Activated B cell treated with CpG ODN at 0.5 μM for 24 hours (primary cell): ENCODE results near the gene MED16. TPM values are rescaled to one million over a fixed set of nuclear protein-coding genes. Genes with fewer than 3 reads are reported as not detected.
A peak's percentile ranks its signal among the peaks of the same experiment; 100 is the strongest.

Experiments
- ATAC-seq: fragments of 200-7000 bp; cut with Tn5 transposase; one replicate; pipeline ENCODE4 v1.10.0; 2021; ENCODE audit warnings: low read depth, mild to moderate bottlenecking, moderate library complexity
- CTCF ChIA-PET: fragments of 350-600 bp; sonication (Branson Sonifier 250); formaldehyde crosslinking; loops from one replicate; lab custom pipeline; 2021; ENCODE audit warnings: antibody characterized with exemption; lab: Charles Lee
- POLR2A ChIA-PET: fragments of 350-600 bp; sonication (Branson Sonifier 250); formaldehyde crosslinking; loops from one replicate; lab custom pipeline; 2021; ENCODE audit warnings: antibody characterized with exemption; lab: Charles Lee
- DNase-seq: peaks from one replicate; pipeline ENCODE4 v3.0.0; 2022
- H3K27ac Mint-ChIP-seq: one replicate; pipeline ENCODE4 v1.8.0; 2020; ENCODE audit warnings: mixed read lengths
- H3K27me3 Mint-ChIP-seq: one replicate; pipeline ENCODE4 v1.8.0; 2021; ENCODE audit warnings: mixed read lengths
- H3K36me3 Mint-ChIP-seq: one replicate; pipeline ENCODE4 v1.8.0; 2021; ENCODE audit warnings: low read depth, mixed read lengths
- H3K4me1 Mint-ChIP-seq: one replicate; pipeline ENCODE4 v1.8.0; 2021; ENCODE audit warnings: mixed read lengths
- H3K4me3 Mint-ChIP-seq: one replicate; pipeline ENCODE4 v1.8.0; 2020; ENCODE audit warnings: mild to moderate bottlenecking, mixed read lengths
- H3K9me3 Mint-ChIP-seq: one replicate; pipeline ENCODE4 v1.8.0; 2020; ENCODE audit warnings: mixed read lengths
- intact Hi-C: fragments of 100-400 bp; cut with micrococcal nuclease; formaldehyde crosslinking; loops from one replicate; pipeline ENCODE4 v1.15.1; 2024
- total RNA-seq: library from RNA; stranded (reverse); gene quantifications from 2 replicates; pipeline ENCODE4 v1.2.3, GENCODE V29; 2022
- TF ChIP-seq, protein P1 (sequence below): fragments of 200-600 bp; IDR thresholded peaks from one replicate; pipeline ENCODE4 v1.8.0; 2022; ENCODE audit warnings: antibody characterized with exemption, mild to moderate bottlenecking

The MED16 gene
- total RNA-seq, 1 donor from 2014 or later, result 79.3 TPM

DNA sequence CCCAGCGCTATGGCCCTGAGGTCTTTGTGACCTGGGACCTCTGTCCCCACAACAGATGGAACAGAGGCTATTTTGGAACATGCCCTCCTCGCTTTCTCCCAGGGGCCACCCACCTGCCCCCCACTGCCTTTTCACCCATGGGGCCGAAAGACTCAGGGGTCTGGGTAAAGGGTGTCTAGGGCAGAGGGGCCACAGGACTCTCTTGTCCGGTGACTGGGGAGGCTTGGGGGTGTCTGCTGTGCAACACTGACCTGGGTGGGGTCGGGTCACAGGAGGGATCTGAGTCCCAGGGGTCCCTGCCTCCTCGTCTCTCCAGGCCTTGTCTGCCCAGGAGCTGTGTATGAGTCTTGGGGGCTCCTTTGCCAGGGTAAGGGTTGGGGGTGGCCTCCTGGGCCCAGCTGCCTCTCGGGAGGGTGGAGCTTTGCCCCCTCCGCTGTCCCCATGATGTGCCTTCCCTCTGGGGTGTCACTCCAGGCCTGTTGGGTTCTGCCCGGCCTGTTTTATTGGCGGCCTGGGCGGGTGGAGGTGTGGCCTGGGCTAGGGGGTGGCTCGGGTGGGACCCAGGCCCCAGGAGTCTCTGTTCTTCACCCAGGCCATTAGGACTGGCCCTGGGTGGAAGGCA lies 34.9 kb upstream of the MED16 start:
- intact Hi-C loops, result loop anchor here (10.0 kb wide), 1 partner anchor 177 kb away; the partner anchor contains the start of gene GPX4
- DNase-seq (no peak), ATAC-seq (no peak)
- H3K9me3 Mint-ChIP-seq, result no peaks in the 10 kb centered on the region
- no peak overlapping the region for H3K4me3 Mint-ChIP-seq
- no peaks in the 10 kb centered on the region for H3K27me3 Mint-ChIP-seq
- TF ChIP-seq, protein P1, sequence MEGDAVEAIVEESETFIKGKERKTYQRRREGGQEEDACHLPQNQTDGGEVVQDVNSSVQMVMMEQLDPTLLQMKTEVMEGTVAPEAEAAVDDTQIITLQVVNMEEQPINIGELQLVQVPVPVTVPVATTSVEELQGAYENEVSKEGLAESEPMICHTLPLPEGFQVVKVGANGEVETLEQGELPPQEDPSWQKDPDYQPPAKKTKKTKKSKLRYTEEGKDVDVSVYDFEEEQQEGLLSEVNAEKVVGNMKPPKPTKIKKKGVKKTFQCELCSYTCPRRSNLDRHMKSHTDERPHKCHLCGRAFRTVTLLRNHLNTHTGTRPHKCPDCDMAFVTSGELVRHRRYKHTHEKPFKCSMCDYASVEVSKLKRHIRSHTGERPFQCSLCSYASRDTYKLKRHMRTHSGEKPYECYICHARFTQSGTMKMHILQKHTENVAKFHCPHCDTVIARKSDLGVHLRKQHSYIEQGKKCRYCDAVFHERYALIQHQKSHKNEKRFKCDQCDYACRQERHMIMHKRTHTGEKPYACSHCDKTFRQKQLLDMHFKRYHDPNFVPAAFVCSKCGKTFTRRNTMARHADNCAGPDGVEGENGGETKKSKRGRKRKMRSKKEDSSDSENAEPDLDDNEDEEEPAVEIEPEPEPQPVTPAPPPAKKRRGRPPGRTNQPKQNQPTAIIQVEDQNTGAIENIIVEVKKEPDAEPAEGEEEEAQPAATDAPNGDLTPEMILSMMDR, result no peak
- H3K4me1 Mint-ChIP-seq, result peaks cover 21% of the 10 kb centered on the region
- ChIA-PET CTCF (no interaction called here), POLR2A (interaction anchor here (0.6 to 1.7 kb wide), 5 partner anchors 10 to 56 kb away, joined by 3 to 11 read pairs (median 4); partner anchors contain the start of gene WDR18)
- peaks cover 17% of the 10 kb centered on the region for H3K36me3 Mint-ChIP-seq
- no peak overlapping the region for H3K27ac Mint-ChIP-seq

DNA sequence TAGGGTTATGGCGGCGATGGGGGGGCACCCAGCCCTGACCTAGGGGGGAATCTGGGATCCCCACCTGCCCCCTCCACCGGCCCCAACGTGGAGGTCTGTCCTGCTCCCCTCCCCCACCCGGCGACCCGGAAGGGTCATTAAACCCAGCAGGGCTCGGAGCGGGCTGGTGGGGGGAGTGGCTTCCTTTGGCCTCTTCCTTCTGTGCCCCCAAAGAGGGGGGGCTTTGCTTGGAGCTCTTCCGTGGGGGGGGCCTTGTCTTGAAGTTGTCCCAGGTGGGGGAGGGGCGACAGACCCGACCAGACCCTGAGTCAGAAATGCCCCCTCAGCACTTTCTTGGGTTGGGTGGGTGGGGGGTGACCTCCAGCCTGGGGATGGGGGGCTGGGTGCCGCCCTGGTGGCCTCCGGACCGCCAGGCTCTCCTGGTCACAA lies 34.4 kb upstream of the MED16 start:
- H3K36me3 Mint-ChIP-seq, result peaks cover 15% of the 10 kb centered on the region
- no peak overlapping the region for H3K27ac Mint-ChIP-seq
- H3K4me3 Mint-ChIP-seq, result no peak overlapping the region
- H3K9me3 Mint-ChIP-seq, result no peaks in the 10 kb centered on the region
- ChIA-PET POLR2A (interaction anchor here (0.6 to 1.7 kb wide), 7 partner anchors 9 to 345 kb away, joined by 3 to 11 read pairs (median 5); partner anchors contain the start of genes RNU6-2 and WDR18), CTCF (no interaction called here)
- no peak for DNase-seq
- H3K27me3 Mint-ChIP-seq, result no peaks in the 10 kb centered on the region
- intact Hi-C loops, result loop anchor here (10.0 kb wide), 1 partner anchor 177 kb away; the partner anchor contains the start of gene GPX4
- H3K4me1 Mint-ChIP-seq, result peaks cover 17% of the 10 kb centered on the region
- TF ChIP-seq, protein P1, result no peak
- no peak for ATAC-seq

DNA sequence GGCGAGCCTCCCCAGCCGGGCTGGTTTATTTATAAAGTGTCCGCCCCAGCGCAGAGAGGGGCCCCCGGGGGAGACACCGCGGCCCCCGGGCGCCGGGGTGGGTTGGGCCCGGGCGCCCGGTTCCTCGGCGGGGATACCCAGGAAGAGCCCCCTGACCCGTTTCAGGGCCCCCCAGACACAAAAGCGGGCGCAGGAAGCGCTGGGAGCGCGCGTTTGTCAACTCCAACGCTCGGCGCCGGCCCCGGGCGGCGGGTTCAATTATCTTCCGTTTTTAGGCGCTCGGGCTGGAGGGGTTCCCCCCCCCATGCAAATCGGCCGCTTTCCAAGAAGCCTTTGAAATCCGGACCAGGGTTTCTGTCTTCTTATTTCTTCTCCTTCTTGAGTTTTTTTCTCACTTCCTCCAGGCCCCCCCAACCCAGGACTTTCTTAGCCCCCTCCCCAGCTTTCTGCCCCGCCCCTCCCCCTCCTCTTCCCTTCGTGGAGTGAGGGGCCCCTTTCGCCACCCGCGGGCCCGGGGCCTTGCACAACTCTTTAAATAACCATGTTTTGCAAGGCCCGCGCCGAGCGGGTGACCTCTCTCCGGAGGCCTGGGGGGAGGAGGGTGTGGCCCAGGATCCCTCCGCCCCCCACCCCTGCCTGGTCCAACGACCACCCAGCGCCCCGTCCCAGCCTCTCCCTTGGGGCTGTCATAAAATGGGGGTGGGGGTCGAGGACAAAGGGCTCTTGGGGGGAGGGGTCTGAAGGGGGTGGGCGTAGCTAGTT lies 33.8 kb upstream of the MED16 start:
- Mint-ChIP-seq H3K36me3 (peaks cover 13% of the 10 kb centered on the region), H3K9me3 (no peaks in the 10 kb centered on the region), H3K4me3 (peak overlapping the region; percentile 86), H3K27ac (peak overlapping the region; percentile 77), H3K27me3 (no peaks in the 10 kb centered on the region), H3K4me1 (peaks cover 15% of the 10 kb centered on the region)
- ChIA-PET POLR2A (interaction anchor here (0.6 to 1.7 kb wide), 6 partner anchors 9 to 345 kb away, joined by 3 to 11 read pairs (median 6); partner anchors contain the start of genes RNU6-2 and WDR18), CTCF (no interaction called here)
- peak; percentile 12 for ATAC-seq
- intact Hi-C loops, result loop anchor here (1.0 to 10.0 kb wide), 2 partner anchors 21 to 178 kb away; partner anchors contain the start of gene GPX4
- DNase-seq, result peak; percentile 64
- TF ChIP-seq, protein P1, result no peak

DNA sequence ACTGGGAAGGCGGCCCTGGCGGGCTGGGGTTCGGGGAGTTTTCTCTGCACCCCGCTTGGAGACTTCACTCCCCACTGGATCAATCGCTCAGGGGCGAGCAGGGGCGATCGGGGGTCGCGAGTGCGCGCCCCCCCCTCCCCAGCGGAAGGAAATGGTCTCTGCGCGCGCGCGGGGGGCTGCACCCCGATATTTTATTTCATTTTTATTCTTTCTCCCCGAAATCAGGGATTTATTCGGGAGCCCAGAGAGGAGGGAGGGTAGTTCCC lies 33.3 kb upstream of the MED16 start:
- ATAC-seq, result no peak
- Mint-ChIP-seq H3K4me3 (peak overlapping the region; percentile 82), H3K36me3 (peaks cover 11% of the 10 kb centered on the region), H3K9me3 (no peaks in the 10 kb centered on the region), H3K27ac (peak overlapping the region; percentile 65), H3K4me1 (peaks cover 18% of the 10 kb centered on the region), H3K27me3 (no peaks in the 10 kb centered on the region)
- TF ChIP-seq, protein P1, result no peak
- intact Hi-C loops, result loop anchor here (1.0 to 10.0 kb wide), 2 partner anchors 21 to 179 kb away; partner anchors contain the start of gene GPX4
- DNase-seq, result no peak
- ChIA-PET CTCF (no interaction called here), POLR2A (interaction anchor here (1.0 to 4.3 kb wide), 4 partner anchors 10 to 58 kb away, joined by 4 to 67 read pairs (median 10); partner anchors contain the start of gene WDR18)
